Type B pancreatic cell (in vitro differentiated cells): ENCODE data around the gene RNF227. TPM values are rescaled to one million over a fixed set of nuclear protein-coding genes. Genes with fewer than 3 reads are reported as not detected.
A peak's percentile ranks its signal among the peaks of the same experiment; 100 is the strongest.
"Not testable (repeated sequence)": the region's sequence is repeated elsewhere in the genome, so short reads cannot be mapped to it uniquely, and the experiment has no call there.

ENCODE experiments used
- DNase-seq: peaks from one replicate; pipeline ENCODE4 v3.0.0; 2021; ENCODE audit warnings: mixed read lengths; ENCODE audit not compliant: unreplicated experiment; ENCODE audit errors: extremely low spot score
- H3K27ac Mint-ChIP-seq: 2 replicates; pipeline ENCODE4 v1.8.0; 2021; ENCODE audit warnings: mild to moderate bottlenecking, mixed read lengths
- H3K27me3 Mint-ChIP-seq: 2 replicates; pipeline ENCODE4 v1.8.0; 2021; ENCODE audit warnings: mixed read lengths
- H3K36me3 Mint-ChIP-seq: 2 replicates; pipeline ENCODE4 v1.8.0; 2021; ENCODE audit warnings: mixed read lengths
- H3K4me1 Mint-ChIP-seq: one replicate; pipeline ENCODE4 v1.8.0; 2021; ENCODE audit warnings: mixed read lengths; ENCODE audit not compliant: unreplicated experiment
- H3K4me3 Mint-ChIP-seq: 2 replicates; pipeline ENCODE4 v1.8.0; 2021; ENCODE audit warnings: mild to moderate bottlenecking, mixed read lengths
- H3K9me3 Mint-ChIP-seq: 2 replicates; pipeline ENCODE4 v1.8.0; 2021; ENCODE audit warnings: mixed read lengths
- CTCF ChIP-seq: fragments of 200-600 bp; sonication (generic); conservative IDR thresholded peaks from 2 replicates; pipeline ENCODE4 v1.5.0; 2021; ENCODE audit warnings: antibody characterized with exemption, mild to moderate bottlenecking
- long read RNA-seq: library from polyadenylated mRNA; unstranded; transcript quantifications from one replicate; pipeline ENCODE4 v2.0.0, GENCODE V29; 2020
- total RNA-seq: library from RNA; stranded (reverse); gene quantifications from 2 replicates; pipeline ENCODE4 v1.2.1, GENCODE V29; 2021; ENCODE audit warnings: low replicate concordance

The RNF227 gene
- total RNA-seq = 3.3 and 3.8 TPM in 2 replicates
- long read RNA-seq, partial matches to known transcripts = 0 of 1 reads
- long read RNA-seq, other reads (novel, unspliced or antisense) = 0 of 1 reads

DNA sequence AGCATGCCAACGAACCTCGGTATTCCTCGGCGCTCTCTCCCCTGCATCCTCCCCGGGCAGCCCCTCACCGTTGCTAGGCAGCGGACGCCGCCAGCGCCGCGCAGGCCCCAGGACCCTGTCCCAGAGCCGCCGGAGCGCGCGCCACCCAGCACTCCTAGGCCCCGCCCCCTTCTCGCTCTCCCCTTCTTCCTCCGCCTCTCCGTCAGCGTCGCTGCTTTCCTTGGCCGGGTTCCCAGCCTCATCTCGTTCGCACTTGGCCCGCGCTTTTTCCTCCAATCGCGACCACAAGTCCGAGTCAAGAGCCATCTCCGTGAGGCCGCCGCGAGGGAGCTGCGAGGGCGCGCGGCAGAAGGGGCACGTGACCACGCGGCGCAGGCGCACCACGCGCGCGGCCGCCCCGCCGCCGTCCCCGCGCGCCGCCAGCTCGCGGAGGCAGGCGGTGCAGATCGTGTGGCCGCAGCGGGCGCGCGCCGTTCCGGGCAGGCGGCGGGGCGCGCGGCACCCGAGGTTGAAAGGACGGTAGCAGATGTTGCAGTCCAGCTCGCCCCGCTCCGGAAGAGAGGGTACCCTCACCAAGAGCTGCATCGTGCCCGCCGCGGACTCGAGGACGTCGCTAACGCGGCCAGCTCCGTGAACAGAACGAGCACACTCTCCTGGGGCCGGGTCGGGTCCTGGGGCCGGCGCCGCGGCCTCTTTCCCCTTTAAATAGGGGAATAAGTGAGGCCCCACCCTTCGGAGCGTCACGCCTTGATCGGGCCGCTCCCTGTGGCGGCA is at the start of gene RNF227:
RNF227 (minus strand) TSS at position 679 of the 774 bp plus-strand sequence; CDS start at position 585, 94 bp downstream.
- Mint-ChIP-seq H3K9me3 (no peaks in the 10 kb centered on the region), H3K27me3 (peaks cover 5% of the 10 kb centered on the region), H3K36me3 (peaks cover 11% of the 10 kb centered on the region), H3K27ac (peak within 1 kb of the TSS; percentile 86), H3K4me1 (peaks cover 24% of the 10 kb centered on the region), H3K4me3 (peak within 1 kb of the TSS; percentile 92)
- DNase-seq = peak; percentile 92
- TF ChIP-seq CTCF = no peak

GRCh38 chr17:7961421-7961820 is 45.3 kb upstream of the RNF227 start:
- TF ChIP-seq CTCF = no peak
- Mint-ChIP-seq H3K4me3 (no peak overlapping the region), H3K27ac (no peak overlapping the region), H3K4me1 (no peaks in the 10 kb centered on the region), H3K36me3 (no peaks in the 10 kb centered on the region), H3K27me3 (peaks cover 15% of the 10 kb centered on the region), H3K9me3 (no peaks in the 10 kb centered on the region)
- no peak for DNase-seq

DNA sequence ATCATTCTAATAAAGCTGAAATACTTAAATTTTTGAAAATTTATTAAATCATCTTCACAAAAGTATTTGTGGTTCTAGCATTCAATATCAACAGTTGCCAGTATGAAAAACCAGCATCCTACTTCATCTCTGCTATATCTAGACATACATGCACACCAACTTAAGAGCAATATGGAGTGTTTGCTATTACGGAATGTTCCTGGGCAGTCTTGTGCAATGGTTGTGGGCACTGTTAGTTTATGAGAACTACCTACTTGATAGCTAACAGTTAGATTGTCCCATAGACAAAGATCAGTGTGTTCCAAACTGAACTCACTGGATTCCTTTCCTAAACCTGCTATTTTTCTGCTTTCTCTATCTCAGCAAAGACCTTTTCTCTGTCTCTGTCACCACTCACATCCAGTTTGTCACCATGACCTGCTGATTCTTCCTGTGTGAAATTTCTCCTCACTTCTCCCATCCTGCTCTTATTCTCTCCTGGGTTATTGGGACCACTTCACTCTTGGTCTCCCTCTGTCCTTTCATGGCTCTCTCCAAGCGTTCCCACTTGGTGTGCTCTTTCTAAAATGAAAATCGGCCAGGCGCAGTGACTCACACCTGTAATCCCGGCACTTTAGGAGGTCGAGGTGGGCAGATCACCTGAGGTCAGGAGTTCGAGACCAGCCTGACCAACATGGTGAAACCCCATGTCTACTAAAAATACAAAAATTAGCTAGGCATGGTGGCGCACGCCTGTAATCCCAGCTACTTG is 43.6 kb upstream of the RNF227 start:
- Mint-ChIP-seq H3K27ac (no peak overlapping the region), H3K4me1 (no peaks in the 10 kb centered on the region), H3K36me3 (no peaks in the 10 kb centered on the region), H3K27me3 (peaks cover 15% of the 10 kb centered on the region), H3K4me3 (no peak overlapping the region), H3K9me3 (no peaks in the 10 kb centered on the region)
- no peak for DNase-seq
- TF ChIP-seq CTCF = no peak

GRCh38 chr17:7956228-7956965 is 40.3 kb upstream of the RNF227 start:
- Mint-ChIP-seq H3K27ac (no peak overlapping the region), H3K36me3 (no peaks in the 10 kb centered on the region), H3K4me1 (peaks cover 4% of the 10 kb centered on the region), H3K27me3 (peaks cover 9% of the 10 kb centered on the region), H3K4me3 (no peak overlapping the region), H3K9me3 (no peaks in the 10 kb centered on the region)
- DNase-seq = no peak
- no peak for TF ChIP-seq CTCF

DNA sequence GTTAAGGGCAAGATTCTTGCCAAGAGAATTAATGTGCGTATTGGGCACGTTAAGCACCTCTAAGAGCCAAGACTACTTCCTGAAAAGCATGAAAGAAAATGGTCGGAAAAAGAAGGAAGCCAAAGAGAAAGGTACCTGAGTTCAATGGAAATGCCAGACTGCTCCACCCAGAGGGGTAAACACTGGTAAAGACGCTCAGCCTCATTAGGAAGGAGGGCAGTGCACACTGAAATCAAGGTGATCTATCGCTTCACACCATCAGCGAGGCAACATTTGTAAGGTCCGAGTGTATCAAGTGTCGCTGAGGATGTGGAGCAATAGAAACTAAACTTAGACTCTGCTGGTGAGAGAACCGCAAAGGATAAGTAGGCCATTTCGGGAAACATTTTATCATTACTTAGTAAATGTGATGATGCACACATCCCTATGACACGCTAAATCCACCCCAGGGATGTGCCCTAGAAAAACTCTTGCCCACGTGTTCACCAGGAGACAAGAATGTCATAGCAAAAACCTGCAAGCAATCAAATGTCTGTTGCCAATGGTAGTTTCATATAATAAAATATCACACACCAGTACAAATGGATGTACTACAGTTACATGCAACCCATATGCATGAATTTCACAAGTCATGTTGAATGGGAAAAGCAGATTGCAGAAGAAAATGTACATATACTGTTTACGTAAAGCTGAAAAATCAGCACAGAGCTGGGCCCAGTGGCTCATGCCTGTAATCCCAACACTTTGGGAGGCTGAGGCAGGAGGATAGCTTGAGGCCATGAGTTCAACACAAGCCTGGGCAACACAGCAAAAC is 39.5 kb upstream of the RNF227 start:
- H3K4me1 Mint-ChIP-seq = peaks cover 4% of the 10 kb centered on the region
- H3K27ac Mint-ChIP-seq = no peak overlapping the region
- TF ChIP-seq CTCF = no peak
- DNase-seq = no peak
- no peak overlapping the region for H3K4me3 Mint-ChIP-seq
- no peaks in the 10 kb centered on the region for H3K9me3 Mint-ChIP-seq
- peaks cover under 1% of the 10 kb centered on the region for H3K36me3 Mint-ChIP-seq
- H3K27me3 Mint-ChIP-seq = peaks cover 3% of the 10 kb centered on the region

DNA sequence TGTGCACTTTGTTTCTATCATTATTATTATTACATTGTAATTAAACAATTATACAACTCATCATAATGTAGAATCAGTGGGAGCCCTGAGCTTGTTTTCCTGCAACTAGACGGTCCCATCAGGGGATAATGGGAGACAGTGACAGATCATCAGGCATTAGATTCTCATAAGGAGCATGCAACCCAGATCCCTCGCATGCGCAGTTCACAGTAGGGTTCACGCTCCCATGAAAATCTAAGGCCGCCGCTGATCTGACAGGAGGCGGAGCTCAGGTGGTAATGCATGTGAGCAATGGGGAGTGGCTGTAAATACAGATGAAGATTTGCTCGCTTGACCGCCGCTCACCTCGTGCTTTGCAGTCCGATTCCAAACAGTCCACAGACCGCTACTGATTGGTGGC is 37.2 kb upstream of the RNF227 start:
- not testable (repeated sequence) for H3K9me3 Mint-ChIP-seq, H3K27me3 Mint-ChIP-seq, DNase-seq, H3K4me1 Mint-ChIP-seq, H3K4me3 Mint-ChIP-seq, H3K27ac Mint-ChIP-seq
- H3K36me3 Mint-ChIP-seq = peaks cover 19% of the 10 kb centered on the region
